ENCODE measurements around the gene HTR3C. TPM values are rescaled to one million over a fixed set of nuclear protein-coding genes. Genes with fewer than 3 reads are reported as not detected.

HTR3C gene
- total RNA-seq, 1 experiment from 2014 or later, result not detected

- Histone ChIP-seq H3K27me3 (replicated peaks; ENCODE audit: insufficient read depth, low read depth, low read length, poor library complexity) (no peaks in the 10 kb centered on the region), H3K4me3 (ENCODE audit: low read depth, low read length, poor library complexity, severe bottlenecking) (no peak overlapping the region), H3K36me3 (ENCODE audit: insufficient read depth, low read length, poor library complexity, severe bottlenecking) (no peaks in the 10 kb centered on the region), H3K27ac (ENCODE audit: low read depth, low read length, poor library complexity, severe bottlenecking) (no peak overlapping the region), H3K9me3 (ENCODE audit: low read depth, low read length, poor library complexity, severe bottlenecking) (no peaks in the 10 kb centered on the region), H3K4me1 (ENCODE audit: insufficient read depth, low read length, poor library complexity, severe bottlenecking) (no peaks in the 10 kb centered on the region)
- intact Hi-C loops (cut with micrococcal nuclease; ENCODE audit: unreplicated experiment), result no loop called here
- ChIA-PET CTCF (no interaction called here), POLR2A (ENCODE audit: low non-redundant PET) (no interaction called here)
- no peak for DNase-seq (ENCODE audit: low spot score)
- BruUV-seq (replicated peaks), result no TSS peak
- TF ChIP-seq EZH2 (IDR thresholded peaks at IDR 0.05; ENCODE audit: borderline replicate concordance, low read depth, low read length, poor library complexity, severe bottlenecking), result no peak
- no peak for TF ChIP-seq CTCF (conservative IDR thresholded peaks at IDR 0.05; ENCODE audit: low read depth, low read length)
Observed at GRCh38 chr3:184078851-184079250, 26.0 kb downstream of the HTR3C start.

GRCh38 chr3:184081116-184081830 lies 28.4 kb downstream of the HTR3C start:
- Histone ChIP-seq H3K36me3 (ENCODE audit: insufficient read depth, low read length, poor library complexity, severe bottlenecking) (no peaks in the 10 kb centered on the region), H3K4me3 (ENCODE audit: low read depth, low read length, poor library complexity, severe bottlenecking) (no peak overlapping the region), H3K4me1 (ENCODE audit: insufficient read depth, low read length, poor library complexity, severe bottlenecking) (no peaks in the 10 kb centered on the region), H3K9me3 (ENCODE audit: low read depth, low read length, poor library complexity, severe bottlenecking) (peaks cover 9% of the 10 kb centered on the region), H3K27ac (ENCODE audit: low read depth, low read length, poor library complexity, severe bottlenecking) (no peak overlapping the region), H3K27me3 (replicated peaks; ENCODE audit: insufficient read depth, low read depth, low read length, poor library complexity) (no peaks in the 10 kb centered on the region)
- DNase-seq (ENCODE audit: low spot score), result no peak
- ChIA-PET POLR2A (ENCODE audit: low non-redundant PET) (no interaction called here), CTCF (no interaction called here)
- no peak for TF ChIP-seq CTCF (conservative IDR thresholded peaks at IDR 0.05; ENCODE audit: low read depth, low read length)
- no peak for TF ChIP-seq EZH2 (IDR thresholded peaks at IDR 0.05; ENCODE audit: borderline replicate concordance, low read depth, low read length, poor library complexity, severe bottlenecking)
- no TSS peak for BruUV-seq (replicated peaks)
- intact Hi-C loops (cut with micrococcal nuclease; ENCODE audit: unreplicated experiment), result no loop called here

GRCh38 chr3:184082034-184082433 lies 29.2 kb downstream of the HTR3C start:
- TF ChIP-seq CTCF (conservative IDR thresholded peaks at IDR 0.05; ENCODE audit: low read depth, low read length), result no peak
- no peak for TF ChIP-seq EZH2 (IDR thresholded peaks at IDR 0.05; ENCODE audit: borderline replicate concordance, low read depth, low read length, poor library complexity, severe bottlenecking)
- BruUV-seq (replicated peaks), result no TSS peak
- Histone ChIP-seq H3K4me3 (ENCODE audit: low read depth, low read length, poor library complexity, severe bottlenecking) (no peak overlapping the region), H3K9me3 (ENCODE audit: low read depth, low read length, poor library complexity, severe bottlenecking) (peaks cover 9% of the 10 kb centered on the region), H3K4me1 (ENCODE audit: insufficient read depth, low read length, poor library complexity, severe bottlenecking) (no peaks in the 10 kb centered on the region), H3K36me3 (ENCODE audit: insufficient read depth, low read length, poor library complexity, severe bottlenecking) (no peaks in the 10 kb centered on the region), H3K27me3 (replicated peaks; ENCODE audit: insufficient read depth, low read depth, low read length, poor library complexity) (no peaks in the 10 kb centered on the region), H3K27ac (ENCODE audit: low read depth, low read length, poor library complexity, severe bottlenecking) (no peak overlapping the region)
- ChIA-PET CTCF (no interaction called here), POLR2A (ENCODE audit: low non-redundant PET) (no interaction called here)
- no peak for DNase-seq (ENCODE audit: low spot score)
- intact Hi-C loops (cut with micrococcal nuclease; ENCODE audit: unreplicated experiment), result no loop called here

Measured in A673 (cell line).